H9 (cell line): ENCODE results near the gene RPAIN. TPM values are rescaled to one million over a fixed set of nuclear protein-coding genes. Genes with fewer than 3 reads are reported as not detected.
A peak's percentile ranks its signal among the peaks of the same experiment; 100 is the strongest.

Source experiments
- DNase-seq: peaks from one replicate; pipeline ENCODE4 v3.0.0-alpha.2; 2017
- H2AFZ ChIP-seq: one replicate; pipeline ENCODE4 v1.6.1; 2013; ENCODE audit warnings: mild to moderate bottlenecking, low read length, control low read depth, moderate library complexity
- H2AK5ac ChIP-seq: 2 replicates; pipeline ENCODE4 v1.6.1; 2013; ENCODE audit warnings: low read length, control low read depth, mixed read lengths; ENCODE audit not compliant: insufficient read length
- H2BK120ac ChIP-seq: one replicate; pipeline ENCODE4 v1.6.1; 2013; ENCODE audit warnings: low read depth, mild to moderate bottlenecking, low read length, control low read depth, inconsistent platforms; ENCODE audit not compliant: poor library complexity, severe bottlenecking
- H2BK12ac ChIP-seq: 2 replicates; pipeline ENCODE4 v1.6.1; 2013; ENCODE audit warnings: low read length, control low read depth, mixed read lengths, low read depth; ENCODE audit not compliant: insufficient read length
- H2BK15ac ChIP-seq: 2 replicates; pipeline ENCODE4 v1.6.1; 2013; ENCODE audit warnings: low read depth, low read length, control low read depth
- H2BK20ac ChIP-seq: one replicate; pipeline ENCODE4 v1.6.1; 2013; ENCODE audit warnings: low read depth, mild to moderate bottlenecking, low read length, control low read depth, inconsistent platforms; ENCODE audit not compliant: poor library complexity, severe bottlenecking
- H2BK5ac ChIP-seq: 2 replicates; pipeline ENCODE4 v1.6.1; 2013; ENCODE audit warnings: low read length, control low read depth, mixed read lengths; ENCODE audit not compliant: insufficient read length
- H3K14ac ChIP-seq: 2 replicates; pipeline ENCODE4 v1.6.1; 2013; ENCODE audit warnings: low read length, control low read depth; ENCODE audit not compliant: insufficient read depth
- H3K18ac ChIP-seq: 2 replicates; pipeline ENCODE4 v1.6.1; 2013; ENCODE audit warnings: low read depth, mild to moderate bottlenecking, mixed read lengths, low read length, control low read depth; ENCODE audit not compliant: insufficient read length
- H3K23ac ChIP-seq: 2 replicates; pipeline ENCODE4 v1.6.1; 2013; ENCODE audit warnings: low read length, control low read depth, mixed read lengths, low read depth; ENCODE audit not compliant: insufficient read length
- H3K23me2 ChIP-seq: 2 replicates; pipeline ENCODE4 v1.6.1; 2013; ENCODE audit warnings: low read depth, mild to moderate bottlenecking, mixed read lengths, low read length, control low read depth; ENCODE audit not compliant: insufficient read length, poor library complexity, severe bottlenecking
- H3K27ac ChIP-seq: 2 replicates; pipeline ENCODE4 v1.5.1; 2013; ENCODE audit warnings: low read length, control low read depth, mixed read lengths, low read depth; ENCODE audit not compliant: insufficient read length
- H3K27me3 ChIP-seq: 2 replicates; pipeline ENCODE4 v1.6.1; 2013; ENCODE audit warnings: low read length, control low read depth, inconsistent platforms; ENCODE audit not compliant: insufficient read depth
- H3K4ac ChIP-seq: 2 replicates; pipeline ENCODE4 v1.6.1; 2013; ENCODE audit warnings: low read depth, mild to moderate bottlenecking, control low read depth, inconsistent platforms, low read length, moderate library complexity
- H3K4me1 ChIP-seq: 2 replicates; pipeline ENCODE4 v1.6.1; 2013; ENCODE audit warnings: low read length, control low read depth, inconsistent platforms; ENCODE audit not compliant: insufficient read depth
- H3K4me2 ChIP-seq: 2 replicates; pipeline ENCODE4 v1.6.1; 2013; ENCODE audit warnings: low read length, control low read depth, mixed read lengths; ENCODE audit not compliant: insufficient read length, insufficient read depth
- H3K56ac ChIP-seq: 2 replicates; pipeline ENCODE4 v1.6.1; 2013; ENCODE audit warnings: low read depth, mild to moderate bottlenecking, mixed read lengths, low read length, control low read depth; ENCODE audit not compliant: insufficient read length
- H3K79me1 ChIP-seq: 2 replicates; pipeline ENCODE4 v1.6.1; 2013; ENCODE audit warnings: low read depth, mild to moderate bottlenecking, moderate library complexity, low read length, control low read depth, inconsistent platforms; ENCODE audit not compliant: insufficient read depth, poor library complexity, severe bottlenecking
- H3K79me2 ChIP-seq: 2 replicates; pipeline ENCODE4 v1.6.1; 2013; ENCODE audit warnings: low read length, control low read depth, inconsistent platforms; ENCODE audit not compliant: insufficient read depth
- H3K9ac ChIP-seq: 2 replicates; pipeline ENCODE4 v1.6.1; 2013; ENCODE audit warnings: low read length, control low read depth, mixed read lengths; ENCODE audit not compliant: insufficient read length; ENCODE audit errors: extremely low read depth
- H3K9me3 ChIP-seq: one replicate; pipeline ENCODE4 v1.6.1; 2013; ENCODE audit warnings: low read depth, low read length, inconsistent platforms; ENCODE audit not compliant: control insufficient read depth
- H3T11ph ChIP-seq: one replicate; pipeline ENCODE4 v1.6.1; 2013; ENCODE audit warnings: mild to moderate bottlenecking, low read length, control low read depth, inconsistent platforms
- H4K20me1 ChIP-seq: one replicate; pipeline ENCODE4 v1.6.1; 2013; ENCODE audit not compliant: control insufficient read depth, insufficient read length, insufficient read depth
- H4K5ac ChIP-seq: 2 replicates; pipeline ENCODE4 v1.6.1; 2013; ENCODE audit warnings: low read depth, mild to moderate bottlenecking, mixed read lengths, low read length, control low read depth; ENCODE audit not compliant: insufficient read length
- H4K8ac ChIP-seq: replicated peaks from 2 replicates; pipeline ENCODE4 v1.6.1; 2013; ENCODE audit warnings: low read length, control low read depth, mixed read lengths, low read depth; ENCODE audit not compliant: insufficient read length
- H4K91ac ChIP-seq: 2 replicates; pipeline ENCODE4 v1.6.1; 2013; ENCODE audit warnings: low read depth, mild to moderate bottlenecking, moderate library complexity, mixed read lengths, low read length, control low read depth; ENCODE audit not compliant: insufficient read length
- H3K27ac Mint-ChIP-seq, 3 experiments: 2 replicates in 2 of 3; 3 replicates in 1 of 3; pipeline ENCODE4 v1.8.0; 2020 to 2021; ENCODE audit warnings: mixed read lengths in 3 of 3, mild to moderate bottlenecking in 1 of 3, moderate library complexity in 1 of 3
- H3K27me3 Mint-ChIP-seq: 2 replicates; pipeline ENCODE4 v1.8.0; 2021; ENCODE audit warnings: low read depth, mild to moderate bottlenecking, moderate library complexity, mixed read lengths
- H3K36me3 Mint-ChIP-seq, 3 experiments: 2 replicates in 2 of 3; 3 replicates in 1 of 3; pipeline ENCODE4 v1.8.0; 2020 to 2021; ENCODE audit warnings: low read depth in 3 of 3, mixed read lengths in 3 of 3; ENCODE audit not compliant: insufficient read depth in 1 of 3
- H3K4me1 Mint-ChIP-seq, 2 experiments: 2 replicates each; pipeline ENCODE4 v1.8.0; 2020; ENCODE audit warnings: mixed read lengths in 2 of 2
- H3K4me3 Mint-ChIP-seq, 2 experiments: 2 replicates in 1 of 2; 3 replicates in 1 of 2; pipeline ENCODE4 v1.8.0; 2020 to 2021; ENCODE audit warnings: mild to moderate bottlenecking in 2 of 2, mixed read lengths in 2 of 2, moderate library complexity in 1 of 2
- H3K9me3 Mint-ChIP-seq, 2 experiments: 2 replicates in 1 of 2; 3 replicates in 1 of 2; pipeline ENCODE4 v1.8.0; 2020; ENCODE audit warnings: mild to moderate bottlenecking in 2 of 2, mixed read lengths in 2 of 2, moderate library complexity in 1 of 2
- CTCF ChIP-seq: fragments of 200-600 bp; sonication (generic); conservative IDR thresholded peaks from 3 replicates; pipeline ENCODE4 v1.8.0; 2021; ENCODE audit warnings: antibody characterized with exemption, mild to moderate bottlenecking
- WGBS: extraction: QIAGEN DNeasy Blood & Tissue Kit; methylation state at CpG from one replicate; pipeline ENCODE4 v1.1.7; 2013; ENCODE audit warnings: missing lambda C conversion rate, low lambda C conversion rate, mixed read lengths; ENCODE audit not compliant: insufficient read length; ENCODE audit errors: extremely low coverage; 5-methylcytosine and 5-hydroxymethylcytosine counted together
- total RNA-seq: library from RNA; stranded (reverse); gene quantifications from 2 replicates; pipeline ENCODE4 v1.2.1, GENCODE V29; 2021

RPAIN gene
- total RNA-seq, 1 experiment from 2014 or later, result 78.9 TPM

DNA sequence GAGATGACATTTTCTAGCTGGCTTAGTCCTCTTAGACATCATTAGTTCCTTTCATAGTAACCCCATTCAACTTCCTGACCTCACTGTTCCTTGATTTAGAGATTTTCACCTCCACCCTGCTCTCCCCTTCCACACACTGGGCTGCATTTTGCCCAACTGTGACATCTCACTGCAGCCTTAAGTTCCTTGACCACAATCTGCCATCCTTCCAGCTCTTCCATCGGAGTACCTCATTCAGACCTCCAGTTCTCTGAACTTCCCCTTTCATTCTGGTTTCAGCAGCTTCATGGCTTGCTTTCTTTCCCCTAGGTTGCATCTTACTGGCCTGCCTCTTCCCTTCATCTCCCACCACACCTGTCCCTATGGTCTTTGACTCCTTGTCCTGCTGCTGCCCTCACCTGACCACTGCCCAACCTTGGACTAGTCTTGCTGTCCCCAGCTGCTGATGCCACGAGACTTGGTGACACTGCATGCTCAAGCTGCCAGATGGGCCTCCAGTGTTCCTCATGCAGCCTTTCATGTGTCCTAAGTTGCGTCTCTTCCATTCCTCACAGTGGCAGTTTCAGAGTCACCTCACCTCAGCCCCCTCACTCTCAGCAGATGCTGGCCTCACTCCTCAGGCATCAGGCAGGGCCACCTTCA, 41.3 kb upstream of the RPAIN start:
- Histone ChIP-seq H3K27me3 (no peaks in the 10 kb centered on the region), H4K91ac (no peak overlapping the region), H2AK5ac (no peak overlapping the region), H3K23me2 (no peaks in the 10 kb centered on the region), H2BK15ac (no peak overlapping the region), H3K4me1 (no peaks in the 10 kb centered on the region), H3K14ac (no peak overlapping the region), H4K5ac (no peak overlapping the region), H2BK12ac (no peak overlapping the region), H3K4ac (no peak overlapping the region), H3K18ac (no peak overlapping the region), H2BK20ac (no peak overlapping the region), H4K8ac (no peak overlapping the region), H2BK5ac (no peak overlapping the region), H3K56ac (no peak overlapping the region), H2BK120ac (no peak overlapping the region), H3K23ac (no peak overlapping the region), H3K4me2 (no peak overlapping the region), H3K27ac (no peak overlapping the region), H3K9me3 (no peaks in the 10 kb centered on the region), H3K79me2 (no peaks in the 10 kb centered on the region), H3K9ac (no peak overlapping the region), H4K20me1 (no peaks in the 10 kb centered on the region), H3K79me1 (no peaks in the 10 kb centered on the region), H3T11ph (no peak overlapping the region), H2AFZ (no peak overlapping the region)
- no peak for DNase-seq
- TF ChIP-seq CTCF, result no peak
- Mint-ChIP-seq H3K27ac (peak overlapping the region; percentile 17 to 82 (median 57); a peak in 3 of 7 replicates), H3K4me1 (peaks cover 3% of the 10 kb centered on the region in 2 experiments; a peak in 2 of 4 replicates), H3K4me3 (no peak overlapping the region), H3K36me3 (peaks cover 29 to 83% (median 60%) of the 10 kb centered on the region in 3 experiments; a peak in 6 of 7 replicates), H3K9me3 (no peaks in the 10 kb centered on the region), H3K27me3 (no peaks in the 10 kb centered on the region; the same call in 1 of the 2 replicates)
- WGBS, result no CpG with 5 or more reads among the region's 3 CpGs
